Thyroid gland (tissue), 4 donors: ENCODE results near the gene PLEKHH1. TPM values are rescaled to one million over a fixed set of nuclear protein-coding genes. Genes with fewer than 3 reads are reported as not detected.
"Not testable (repeated sequence)": the region's sequence is repeated elsewhere in the genome, so short reads cannot be mapped to it uniquely, and the experiment has no call there.

Source experiments
- DNase-seq, 2 donors: peaks; one replicate each; pipeline ENCODE4 v3.0.0-alpha.2; 2019
- H3K27ac ChIP-seq, 3 donors: fragments of 200-600 bp; sonication (generic); 1 replicate in 2 of 3; 2 replicates in 1 of 3; pipeline ENCODE4 v1.5.1; 2016 to 2019; ENCODE audit warnings: mild to moderate bottlenecking in 1 of 3, moderate library complexity in 1 of 3
- H3K27me3 ChIP-seq: fragments of 200-600 bp; sonication (generic); one replicate; pipeline ENCODE4 v1.5.1; 2019
- H3K36me3 ChIP-seq, 2 donors: fragments of 200-600 bp; sonication (generic); one replicate each; pipeline ENCODE4 v1.5.1; 2016 to 2019
- H3K4me1 ChIP-seq, 2 donors: fragments of 200-600 bp; sonication (generic); one replicate each; pipeline ENCODE4 v1.5.1; 2017 to 2019
- H3K4me3 ChIP-seq, 3 donors: fragments of 200-600 bp; sonication (generic); replicated peaks in 1 of 3; 1 replicate in 2 of 3; 2 replicates in 1 of 3; pipeline ENCODE4 v1.5.1; 2016; ENCODE audit warnings: mild to moderate bottlenecking in 1 of 3
- H3K9me3 ChIP-seq: fragments of 200-600 bp; sonication (generic); one replicate; pipeline ENCODE4 v1.5.1; 2017
- POLR2A ChIP-seq, 2 donors: fragments of 450-650 bp; IDR thresholded peaks; one replicate each; pipeline ENCODE4 v1.6.1; 2017; ENCODE audit warnings: antibody characterized with exemption in 2 of 2, mild to moderate bottlenecking in 2 of 2, moderate library complexity in 1 of 2
- WGBS, 2 donors: methylation state at CpG; one replicate each; pipeline ENCODE4 v1.1.5; 2017; 5-methylcytosine and 5-hydroxymethylcytosine counted together
- intact Hi-C: fragments of 100-400 bp; cut with DNase I; formaldehyde crosslinking; loops from one replicate; pipeline ENCODE4 v1.15.1; 2023
- total RNA-seq, 4 donors: library from RNA; depleted of rRNA; stranded (reverse); fragments of >200 nt; gene quantifications; one replicate each; pipeline ENCODE4 v1.2.3, GENCODE V29; 2016
- TF ChIP-seq, protein P1 (sequence below), 6 experiments: fragments of 200-600 bp in 3 of 6; fragments of 450-650 bp in 3 of 6; sonication (generic) in 3 of 6; IDR thresholded peaks; one replicate each; pipeline ENCODE4 v1.5.1; 2016 to 2019; ENCODE audit warnings: antibody characterized with exemption in 6 of 6, mild to moderate bottlenecking in 2 of 6, inconsistent platforms in 1 of 6, moderate library complexity in 1 of 6

Gene PLEKHH1
- total RNA-seq, 4 donors from 2014 or later = 225 to 336 (median 241) TPM

DNA sequence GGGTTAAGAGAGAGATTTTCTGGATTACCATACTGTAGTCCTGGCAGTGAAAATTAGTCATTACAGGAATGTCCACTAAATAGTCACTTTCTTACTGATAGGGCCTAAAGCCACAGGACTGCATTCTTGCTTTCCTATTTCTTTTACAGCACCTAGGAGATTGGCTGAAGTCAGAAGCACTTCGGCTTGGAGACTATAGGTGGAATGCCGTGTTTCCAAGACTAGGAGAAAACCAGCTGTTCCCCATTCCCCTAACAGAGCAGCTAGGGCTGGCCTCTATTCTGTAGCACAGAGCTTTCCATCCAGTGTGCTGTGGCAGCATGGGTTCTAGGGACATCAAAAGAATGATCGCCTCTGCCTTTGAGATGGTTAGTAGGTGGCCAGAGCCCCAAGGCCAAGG, 51.9 kb downstream of the PLEKHH1 start:
- TF ChIP-seq POLR2A (IDR thresholded peaks at IDR 0.05) = no peak
- TF ChIP-seq, protein P1, sequence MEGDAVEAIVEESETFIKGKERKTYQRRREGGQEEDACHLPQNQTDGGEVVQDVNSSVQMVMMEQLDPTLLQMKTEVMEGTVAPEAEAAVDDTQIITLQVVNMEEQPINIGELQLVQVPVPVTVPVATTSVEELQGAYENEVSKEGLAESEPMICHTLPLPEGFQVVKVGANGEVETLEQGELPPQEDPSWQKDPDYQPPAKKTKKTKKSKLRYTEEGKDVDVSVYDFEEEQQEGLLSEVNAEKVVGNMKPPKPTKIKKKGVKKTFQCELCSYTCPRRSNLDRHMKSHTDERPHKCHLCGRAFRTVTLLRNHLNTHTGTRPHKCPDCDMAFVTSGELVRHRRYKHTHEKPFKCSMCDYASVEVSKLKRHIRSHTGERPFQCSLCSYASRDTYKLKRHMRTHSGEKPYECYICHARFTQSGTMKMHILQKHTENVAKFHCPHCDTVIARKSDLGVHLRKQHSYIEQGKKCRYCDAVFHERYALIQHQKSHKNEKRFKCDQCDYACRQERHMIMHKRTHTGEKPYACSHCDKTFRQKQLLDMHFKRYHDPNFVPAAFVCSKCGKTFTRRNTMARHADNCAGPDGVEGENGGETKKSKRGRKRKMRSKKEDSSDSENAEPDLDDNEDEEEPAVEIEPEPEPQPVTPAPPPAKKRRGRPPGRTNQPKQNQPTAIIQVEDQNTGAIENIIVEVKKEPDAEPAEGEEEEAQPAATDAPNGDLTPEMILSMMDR (IDR thresholded peaks at IDR 0.05) = no peak
- no peak overlapping the region for H3K4me3 ChIP-seq
- H3K27ac ChIP-seq = peak overlapping the region in 1 of 3 donors; percentile 41
- no peaks in the 10 kb centered on the region for H3K4me1 ChIP-seq
- H3K9me3 ChIP-seq = no peaks in the 10 kb centered on the region
- 91 to 95% methylated on average over 3 of the region's 3 CpGs for WGBS, 2 donors
- intact Hi-C loops = loop anchor here (5.0 kb wide), 1 partner anchor 87 kb away; the partner anchor contains the start of gene VTI1B
- no peaks in the 10 kb centered on the region for H3K27me3 ChIP-seq
- H3K36me3 ChIP-seq = peaks cover 40 to 86% of the 10 kb centered on the region in 2 donors
- DNase-seq = no peak

GRCh38 chr14:67586369-67586768, 53.3 kb downstream of the PLEKHH1 start:
- TF ChIP-seq, protein P1 (IDR thresholded peaks at IDR 0.05) = no peak
- no peak for TF ChIP-seq POLR2A (IDR thresholded peaks at IDR 0.05)
- peaks cover 37 to 83% of the 10 kb centered on the region in 2 donors for H3K36me3 ChIP-seq
- no peaks in the 10 kb centered on the region for H3K4me1 ChIP-seq
- intact Hi-C loops = no loop called here
- no peak for DNase-seq
- 80 to 81% methylated on average over 4 of the region's 4 CpGs for WGBS, 2 donors
- no peak overlapping the region for H3K27ac ChIP-seq
- no peak overlapping the region for H3K4me3 ChIP-seq
- no peaks in the 10 kb centered on the region for H3K9me3 ChIP-seq
- no peaks in the 10 kb centered on the region for H3K27me3 ChIP-seq

GRCh38 chr14:67589204-67589770, 56.2 kb downstream of the PLEKHH1 start:
- DNase-seq = no peak
- intact Hi-C loops = no loop called here
- peaks cover 56 to 78% of the 10 kb centered on the region in 2 donors for H3K36me3 ChIP-seq

DNA sequence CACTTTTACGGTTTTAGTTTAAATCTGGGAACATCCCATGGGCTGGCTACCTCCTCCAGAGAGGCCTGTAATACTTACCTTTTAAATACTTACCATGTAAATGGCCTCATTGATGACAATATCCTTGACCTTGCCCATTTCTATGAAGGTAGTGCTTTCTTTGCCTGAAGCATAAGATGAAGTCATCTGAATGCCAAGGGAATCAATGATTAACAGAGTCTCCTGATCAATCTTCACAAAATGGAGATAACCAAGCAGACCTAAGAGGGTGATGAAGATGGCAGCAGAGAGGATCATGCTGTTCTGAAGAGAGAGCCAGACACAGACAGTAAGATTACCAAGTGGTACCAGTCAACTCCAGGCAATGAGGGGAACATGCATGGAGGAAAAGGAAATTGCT, 60.6 kb downstream of the PLEKHH1 start:
- Histone ChIP-seq H3K36me3 (peaks cover 33 to 45% of the 10 kb centered on the region in 2 donors), H3K4me1 (peaks cover 3 to 13% of the 10 kb centered on the region in 2 donors)
- H3K9me3 ChIP-seq, H3K27ac ChIP-seq, DNase-seq, H3K4me3 ChIP-seq, intact Hi-C loops, H3K27me3 ChIP-seq: not testable (repeated sequence)
- WGBS, 2 donors = 0 to 35% methylated on average over 1 of the region's 1 CpG

More at GRCh38 chr14:67589204-67589770, 56.2 kb downstream of the PLEKHH1 start:
- no peaks in the 10 kb centered on the region for H3K4me1 ChIP-seq
- no peak for TF ChIP-seq POLR2A (IDR thresholded peaks at IDR 0.05)
- WGBS, 2 donors = 49 to 91% methylated on average over 2 of the region's 2 CpGs
- H3K9me3 ChIP-seq = no peaks in the 10 kb centered on the region
- no peak overlapping the region for H3K27ac ChIP-seq
- no peak overlapping the region for H3K4me3 ChIP-seq
- H3K27me3 ChIP-seq = no peaks in the 10 kb centered on the region

DNA sequence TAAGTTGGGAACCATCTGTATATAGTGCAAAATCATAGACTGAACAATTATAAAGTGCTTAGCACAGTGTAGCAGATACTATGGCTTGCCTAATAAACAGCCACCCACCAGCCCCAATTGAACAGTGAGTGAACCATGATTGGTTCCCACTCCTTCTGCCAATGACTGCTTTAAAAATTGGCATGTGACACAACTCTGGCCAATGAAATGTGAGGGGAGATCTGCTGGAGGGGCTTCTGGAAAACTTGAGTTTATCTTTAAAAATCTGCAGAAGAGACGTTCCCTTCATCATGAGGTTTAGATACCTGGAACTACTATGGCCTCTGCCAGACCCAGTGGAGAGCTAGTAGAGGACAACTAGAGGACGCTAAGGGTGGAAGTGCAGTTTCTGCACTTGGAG, 62.3 kb downstream of the PLEKHH1 start:
- Histone ChIP-seq H3K4me3 (no peak overlapping the region), H3K4me1 (peaks cover 10 to 20% of the 10 kb centered on the region in 2 donors), H3K9me3 (no peaks in the 10 kb centered on the region), H3K27me3 (no peaks in the 10 kb centered on the region), H3K27ac (no peak overlapping the region), H3K36me3 (peaks cover 29 to 31% of the 10 kb centered on the region in 2 donors)
- intact Hi-C loops = no loop called here
- DNase-seq = no peak
- TF ChIP-seq, protein P1 (IDR thresholded peaks at IDR 0.05) = no peak
- TF ChIP-seq POLR2A (IDR thresholded peaks at IDR 0.05) = no peak
- WGBS, 2 donors = 96 to 100% methylated on average over 2 of the region's 2 CpGs

GRCh38 chr14:67599698-67600561, 66.8 kb downstream of the PLEKHH1 start, which contains the start of gene PIGH:
Gene PIGH (minus strand): TSS chr14:67600268. CDS start chr14:67600203, 65 bp downstream.
- peak within 1 kb of the TSS; percentile 72 to 85 (median 77) for H3K4me3 ChIP-seq
- H3K27ac ChIP-seq = peak within 1 kb of the TSS; percentile 81 to 96 (median 90)
- H3K27me3 ChIP-seq = no peaks in the 10 kb centered on the region
- peak; percentile 84 to 89 for DNase-seq
- intact Hi-C loops = no loop called here
- no peaks in the 10 kb centered on the region for H3K36me3 ChIP-seq
- WGBS, 2 donors = 6 to 8% methylated on average over 43 of the region's 77 CpGs
- TF ChIP-seq, protein P1 (IDR thresholded peaks at IDR 0.05) = peak; percentile 24 to 58 (median 44)
- peak; percentile 69 to 98 for TF ChIP-seq POLR2A (IDR thresholded peaks at IDR 0.05)
- H3K4me1 ChIP-seq = peaks cover 13 to 30% of the 10 kb centered on the region in 2 donors
- H3K9me3 ChIP-seq = no peaks in the 10 kb centered on the region

GRCh38 chr14:67600562-67600974, 67.5 kb downstream of the PLEKHH1 start:
- H3K4me1 ChIP-seq = peaks cover 13 to 30% of the 10 kb centered on the region in 2 donors
- intact Hi-C loops, DNase-seq, H3K36me3 ChIP-seq, H3K27me3 ChIP-seq, H3K9me3 ChIP-seq: not testable (repeated sequence)
- WGBS, 2 donors = 84 to 90% methylated on average over 21 of the region's 21 CpGs
- peak overlapping the region in 2 of 3 donors; percentile 77 to 85 for H3K4me3 ChIP-seq
- H3K27ac ChIP-seq = peak overlapping the region; percentile 81 to 96 (median 90)
